Urinary bladder (tissue), 4 donors: ENCODE data around the gene MAPK14. TPM values are rescaled to one million over a fixed set of nuclear protein-coding genes. Genes with fewer than 3 reads are reported as not detected.
"Not testable (repeated sequence)": the region's sequence is repeated elsewhere in the genome, so short reads cannot be mapped to it uniquely, and the experiment has no call there.

Source experiments
- DNase-seq: peaks from one replicate; pipeline ENCODE4 v3.0.0-alpha.2; 2015; ENCODE audit errors: extremely low spot score
- H3K27ac ChIP-seq: one replicate; pipeline ENCODE4 v1.5.1; 2013; ENCODE audit warnings: low read depth, mild to moderate bottlenecking, moderate library complexity
- H3K36me3 ChIP-seq: one replicate; pipeline ENCODE4 v1.6.1; 2013; ENCODE audit warnings: mild to moderate bottlenecking, moderate library complexity; ENCODE audit not compliant: insufficient read depth
- H3K4me1 ChIP-seq: one replicate; pipeline ENCODE4 v1.6.1; 2013; ENCODE audit warnings: mild to moderate bottlenecking, moderate library complexity; ENCODE audit not compliant: insufficient read depth
- H3K4me3 ChIP-seq: one replicate; pipeline ENCODE4 v1.5.1; 2013; ENCODE audit warnings: low read depth, low read length
- WGBS: extraction: QIAGEN DNeasy Blood & Tissue Kit; methylation state at CpG from one replicate; pipeline ENCODE4 v1.1.7; 2013; 5-methylcytosine and 5-hydroxymethylcytosine counted together
- polyA plus RNA-seq: library from polyadenylated mRNA; stranded (reverse); fragments of 200-250 nt; gene quantifications from one replicate; pipeline ENCODE4 v1.2.3, GENCODE V29; 2013
- total RNA-seq: library from RNA; depleted of rRNA; stranded (reverse); fragments of >200 nt; gene quantifications from one replicate; pipeline ENCODE4 v1.2.3, GENCODE V29; 2014
- donor health status: healthy with polysubstance abuse.
- donor health status: healthy.

The MAPK14 gene
- total RNA-seq = 84.1 TPM
- polyA plus RNA-seq = 48.8 TPM

- H3K36me3 ChIP-seq = no peaks in the 10 kb centered on the region
Measured at GRCh38 chr6:36027501-36028087, at the start of gene MAPK14. Gene MAPK14 (plus strand): TSS chr6:36027808. CDS start chr6:36028158, 350 bp downstream.

DNA sequence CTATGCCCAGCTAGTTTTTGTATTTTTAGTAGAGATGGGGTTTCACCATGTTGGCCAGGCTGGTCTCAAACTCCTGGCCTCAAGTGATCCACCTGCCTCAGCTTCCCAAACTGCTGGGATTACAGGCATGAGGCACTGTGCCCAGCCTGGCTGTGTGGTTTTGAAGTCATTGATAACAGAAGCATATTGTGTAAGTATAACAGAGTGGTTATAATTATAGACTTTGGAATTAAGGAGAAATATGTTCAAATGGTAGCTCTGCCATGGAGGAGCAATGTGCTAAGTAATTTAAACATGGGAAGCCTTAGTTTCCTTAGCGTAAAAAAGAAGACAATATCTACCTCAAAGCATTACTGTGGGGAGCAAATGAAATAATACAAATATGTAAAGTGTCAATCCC lies 47.5 kb upstream of the MAPK14 start:
- 99% methylated on average over 1 of the region's 1 CpG for WGBS
- not testable (repeated sequence) for H3K4me3 ChIP-seq

More at GRCh38 chr6:36027501-36028087, at the start of gene MAPK14:
- H3K4me3 ChIP-seq = peak within 1 kb of the TSS; percentile 93
- under 1% methylated on average over 61 of the region's 62 CpGs for WGBS
- peak within 1 kb of the TSS; percentile 80 for H3K27ac ChIP-seq
- no peaks in the 10 kb centered on the region for H3K4me1 ChIP-seq
- DNase-seq = peak; percentile 100

GRCh38 chr6:35980991-35981645 lies 46.5 kb upstream of the MAPK14 start:
- DNase-seq = no peak
- 89% methylated on average over 6 of the region's 6 CpGs for WGBS
- H3K4me3 ChIP-seq = no peak overlapping the region

More for the DNA sequence above, 47.5 kb upstream of the MAPK14 start:
- H3K27ac ChIP-seq, DNase-seq, H3K4me1 ChIP-seq, H3K36me3 ChIP-seq: not testable (repeated sequence)

GRCh38 chr6:35984701-35985100 lies 42.9 kb upstream of the MAPK14 start:
- no peak for DNase-seq
- H3K36me3 ChIP-seq = no peaks in the 10 kb centered on the region
- H3K4me3 ChIP-seq = no peak overlapping the region
- WGBS = 77% methylated on average over 4 of the region's 4 CpGs
- no peak overlapping the region for H3K27ac ChIP-seq
- no peaks in the 10 kb centered on the region for H3K4me1 ChIP-seq

More at GRCh38 chr6:35980991-35981645, 46.5 kb upstream of the MAPK14 start:
- Histone ChIP-seq H3K36me3 (no peaks in the 10 kb centered on the region), H3K4me1 (no peaks in the 10 kb centered on the region), H3K27ac (no peak overlapping the region)

GRCh38 chr6:35988047-35988446 lies 39.6 kb upstream of the MAPK14 start:
- H3K4me1 ChIP-seq, DNase-seq, H3K4me3 ChIP-seq, H3K36me3 ChIP-seq, H3K27ac ChIP-seq: not testable (repeated sequence)
- 93% methylated on average over 9 of the region's 9 CpGs for WGBS

- no peak for DNase-seq
- 61% methylated on average over 3 of the region's 3 CpGs for WGBS
- no peaks in the 10 kb centered on the region for H3K4me1 ChIP-seq
- no peak overlapping the region for H3K27ac ChIP-seq
- H3K4me3 ChIP-seq = no peak overlapping the region
- no peaks in the 10 kb centered on the region for H3K36me3 ChIP-seq
Measured at GRCh38 chr6:35993150-35993549, 34.5 kb upstream of the MAPK14 start.

DNA sequence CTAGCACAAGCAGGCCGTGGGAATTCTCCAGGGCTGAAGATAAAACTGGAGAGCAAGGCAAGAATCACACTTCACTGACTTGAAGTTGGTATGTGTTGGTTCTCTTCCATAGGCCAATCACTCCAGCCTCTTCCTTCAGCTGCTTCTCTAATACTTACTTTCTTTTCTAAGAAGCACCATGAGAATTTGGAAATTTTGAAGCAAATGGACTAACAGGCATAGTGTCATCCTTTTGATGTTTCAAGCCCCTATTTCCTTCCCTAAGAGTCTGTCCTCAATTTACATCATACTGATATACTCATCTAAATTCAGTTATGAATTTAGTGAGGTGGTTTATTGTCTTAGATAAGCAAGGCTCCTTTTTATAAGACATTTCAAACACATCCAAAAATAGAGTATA lies 27.2 kb upstream of the MAPK14 start:
- no peaks in the 10 kb centered on the region for H3K4me1 ChIP-seq
- 65% methylated on average over 1 of the region's 1 CpG for WGBS

GRCh38 chr6:36015666-36016065 lies 11.9 kb upstream of the MAPK14 start:
- Histone ChIP-seq H3K4me1 (no peaks in the 10 kb centered on the region), H3K36me3 (no peaks in the 10 kb centered on the region), H3K4me3 (no peak overlapping the region), H3K27ac (no peak overlapping the region)
- no peak for DNase-seq
- WGBS = 90% methylated on average over 4 of the region's 4 CpGs

More for the DNA sequence above, 27.2 kb upstream of the MAPK14 start:
- DNase-seq = no peak
- Histone ChIP-seq H3K4me3 (no peak overlapping the region), H3K36me3 (no peaks in the 10 kb centered on the region), H3K27ac (no peak overlapping the region)

- no peaks in the 10 kb centered on the region for H3K4me1 ChIP-seq
- 67% methylated on average over 2 of the region's 2 CpGs for WGBS
Measured at GRCh38 chr6:36018339-36018738, 9.3 kb upstream of the MAPK14 start.

DNA sequence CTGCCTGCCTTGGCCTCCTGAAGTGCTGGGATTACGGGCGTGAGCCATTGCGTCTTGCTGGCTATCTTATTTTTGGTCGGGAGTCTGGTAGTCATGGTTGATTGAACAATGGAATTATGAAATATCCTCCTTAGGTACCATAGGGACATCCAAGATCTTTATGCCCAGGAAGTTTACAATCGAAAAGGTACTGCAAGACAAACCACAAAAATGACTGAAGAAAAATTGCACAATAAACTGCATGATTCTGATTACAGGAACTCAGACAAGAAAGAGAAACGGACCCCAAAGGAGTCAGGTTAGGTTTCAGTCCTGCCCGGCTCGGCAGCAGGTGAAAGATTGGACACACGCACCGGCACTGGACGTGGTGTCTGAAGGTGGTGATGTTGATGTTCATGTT lies 8.4 kb upstream of the MAPK14 start:
- Histone ChIP-seq H3K27ac (no peak overlapping the region), H3K4me3 (no peak overlapping the region), H3K36me3 (no peaks in the 10 kb centered on the region), H3K4me1 (no peaks in the 10 kb centered on the region)
- 91% methylated on average over 11 of the region's 11 CpGs for WGBS
- DNase-seq = no peak

More at GRCh38 chr6:36018339-36018738, 9.3 kb upstream of the MAPK14 start:
- Histone ChIP-seq H3K36me3 (no peaks in the 10 kb centered on the region), H3K4me3 (no peak overlapping the region), H3K27ac (no peak overlapping the region)
- no peak for DNase-seq

- Histone ChIP-seq H3K4me1 (no peaks in the 10 kb centered on the region), H3K4me3 (no peak overlapping the region), H3K36me3 (no peaks in the 10 kb centered on the region), H3K27ac (no peak overlapping the region)
- WGBS = 37% methylated on average over 1 of the region's 1 CpG
- DNase-seq = no peak
Measured at GRCh38 chr6:36020154-36020553, 7.5 kb upstream of the MAPK14 start.

DNA sequence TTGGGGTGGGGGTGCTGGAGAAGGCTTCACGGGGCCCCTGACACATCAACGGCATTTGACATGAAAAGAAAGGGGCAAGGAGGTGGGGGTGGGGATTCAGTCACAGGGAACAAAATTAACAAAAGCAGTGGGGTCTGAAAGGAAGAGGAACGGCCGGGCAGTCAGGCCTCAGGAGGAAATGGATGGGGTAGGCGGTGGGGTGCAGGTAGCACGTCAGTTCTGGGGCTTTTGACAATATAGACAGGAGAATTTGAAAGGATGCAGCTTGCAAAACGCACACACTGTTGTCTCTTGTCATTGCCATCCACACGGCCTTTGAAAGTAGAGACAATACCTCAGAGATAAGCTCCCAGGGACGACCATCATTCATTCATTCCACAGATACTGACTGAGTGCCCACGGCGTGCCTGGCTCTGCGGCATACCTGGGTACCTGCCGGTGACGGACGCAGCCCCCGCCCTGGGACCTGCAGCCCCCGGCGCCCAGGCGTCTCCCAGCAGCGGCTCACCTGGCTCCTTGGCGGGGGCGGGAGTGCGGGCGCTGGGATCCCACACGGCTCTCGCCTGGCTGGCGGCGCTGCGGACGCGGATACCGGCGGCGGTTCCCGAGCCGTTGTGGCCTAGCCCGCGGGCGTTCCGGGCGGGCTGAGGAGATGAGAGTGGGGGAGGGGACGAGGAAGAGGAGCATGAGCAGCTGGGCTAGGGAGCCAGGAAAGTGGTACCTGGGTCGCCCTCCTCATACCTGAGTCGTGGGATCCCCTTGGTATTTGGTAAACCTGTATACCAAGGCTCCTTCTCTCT lies 3.4 kb upstream of the MAPK14 start, which contains the start of gene SLC26A8:
SLC26A8 (minus strand) TSS at position 646 of the 800 bp plus-strand sequence. CDS start 4,934 bp downstream, outside the sequence.
- 38% methylated on average over 44 of the region's 44 CpGs for WGBS
- H3K4me1 ChIP-seq = no peaks in the 10 kb centered on the region
- DNase-seq = no peak
- H3K36me3 ChIP-seq = no peaks in the 10 kb centered on the region
- H3K27ac ChIP-seq = no peak within 1 kb of the TSS
- H3K4me3 ChIP-seq = no peak within 1 kb of the TSS

DNA sequence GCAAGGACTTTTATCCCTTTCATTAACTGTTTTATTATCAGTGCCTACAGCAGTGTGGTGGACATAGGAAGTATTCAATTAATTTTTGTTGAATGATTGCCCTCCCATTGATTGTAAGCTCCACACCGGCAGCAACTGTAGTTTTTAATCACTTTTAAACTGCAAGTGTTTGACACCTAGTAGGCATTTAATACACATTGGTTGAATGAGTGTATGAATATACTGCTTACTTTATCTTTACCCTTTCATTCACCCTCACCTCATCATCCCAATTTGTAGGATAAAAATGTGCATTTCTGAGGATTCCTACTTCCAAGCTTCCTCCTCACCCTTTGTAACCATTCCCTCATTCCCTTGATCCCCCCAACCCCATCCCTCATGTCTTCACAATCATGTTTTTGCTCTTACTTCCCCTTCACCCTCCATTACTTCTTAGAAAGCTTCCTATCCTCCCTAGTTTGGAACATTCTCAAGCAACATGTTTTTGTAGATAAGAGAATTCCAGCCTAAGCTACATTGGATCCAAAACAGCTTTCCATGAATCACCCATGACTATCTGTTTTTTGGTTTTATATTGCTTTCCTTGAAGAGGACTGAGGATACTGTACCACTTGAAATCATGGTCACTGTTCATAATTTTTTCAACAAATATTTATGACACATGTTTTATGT lies 2.2 kb upstream of the MAPK14 start:
- no peak overlapping the region for H3K27ac ChIP-seq
- no peaks in the 10 kb centered on the region for H3K36me3 ChIP-seq
- H3K4me1 ChIP-seq = no peaks in the 10 kb centered on the region
- 58% methylated on average over 1 of the region's 1 CpG for WGBS
- no peak for DNase-seq
- no peak overlapping the region for H3K4me3 ChIP-seq
